ENCODE measurements around the gene LMO2. TPM values are rescaled to one million over a fixed set of nuclear protein-coding genes. Genes with fewer than 3 reads are reported as not detected.
"Not testable (repeated sequence)": the region's sequence is repeated elsewhere in the genome, so short reads cannot be mapped to it uniquely, and the experiment has no call there.

Gene LMO2
- total and polyA plus RNA-seq, 2 donors (not counting 3 experiments of a cell fraction or from before 2014, with no cell fraction given) = 60.4 to 66.8 TPM

DNA sequence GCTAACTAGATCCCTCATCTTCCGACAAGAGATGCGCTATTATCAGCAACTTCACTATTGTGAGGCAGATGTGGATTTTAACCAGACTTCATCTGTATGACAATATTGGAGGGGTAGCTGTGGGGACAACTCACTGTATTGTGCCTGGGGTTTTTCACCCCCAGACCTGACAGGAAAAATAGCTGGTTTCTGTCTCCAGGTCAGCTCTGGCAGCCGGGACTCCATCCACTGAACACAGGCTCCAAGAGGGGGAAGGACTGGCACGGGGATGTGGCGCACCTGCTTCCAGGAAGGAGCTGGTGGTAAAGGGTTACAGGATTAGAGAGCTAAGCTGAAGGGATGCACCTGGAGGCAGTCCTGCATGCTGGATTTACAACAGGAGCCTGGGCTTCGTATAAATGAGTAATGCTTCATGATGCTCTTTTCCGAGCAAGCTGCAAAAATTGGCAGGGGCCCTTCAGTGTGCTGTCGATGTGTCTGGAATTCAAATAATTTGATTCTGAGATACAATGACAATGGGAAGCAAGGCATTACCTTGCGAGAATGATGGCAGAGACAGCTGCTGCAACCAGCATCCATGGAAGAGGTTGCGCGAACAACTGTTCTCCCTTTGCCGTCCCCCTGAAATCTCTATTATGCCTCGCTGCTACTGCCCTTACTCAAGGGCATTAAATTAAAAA, 49.5 kb downstream of the LMO2 start:
- ChIA-PET POLR2A (interaction anchor here (0.6 kb wide), 1 partner anchor 17 kb away, joined by 3 read pairs; no protein-coding TSS in a partner anchor), CTCF (interaction anchor here (0.9 to 3.0 kb wide), 6 partner anchors 11 to 146 kb away, joined by 3 to 21 read pairs (median 9); no protein-coding TSS in a partner anchor)
- H3K36me3 ChIP-seq (ENCODE audit: control insufficient read depth in 2 of 2, extremely low read depth in 1 of 2, insufficient read depth in 2 of 2, low read length in 2 of 2) = no peaks in the 10 kb centered on the region
- no peak overlapping the region for H3K9ac ChIP-seq (replicated peaks; ENCODE audit: extremely low read depth, insufficient read depth, low read length)
- H4K20me1 ChIP-seq (replicated peaks; ENCODE audit: control insufficient read depth, extremely low read depth, insufficient read depth, low read length) = no peaks in the 10 kb centered on the region
- H3K4me1 ChIP-seq (ENCODE audit: control insufficient read depth, extremely low read depth, insufficient read depth, low read length) = no peaks in the 10 kb centered on the region
- no peaks in the 10 kb centered on the region for H3K9me1 ChIP-seq (replicated peaks; ENCODE audit: control insufficient read depth, extremely low read depth, insufficient read depth, low read length)
- no TSS peak for BruUV-seq (replicated peaks)
- FAIRE-seq (no peak), DNase-seq (ENCODE audit: low read depth, low spot score) (no peak)
- no peak overlapping the region for H3K4me2 ChIP-seq (ENCODE audit: insufficient read depth, low read length)
- H3K4me3 ChIP-seq (replicated peaks in 1 of 3; ENCODE audit: insufficient read depth in 1 of 3, low read depth in 1 of 3, low read length in 3 of 3) = no peak overlapping the region
- H2AFZ ChIP-seq (ENCODE audit: low read depth, low read length) = no peak overlapping the region
- dilution Hi-C loops (cut with MboI; ENCODE audit: extremely low pct_ligation_motif_present, low sequenced_read_pairs) (no loop called here), intact Hi-C loops (cut with micrococcal nuclease) (no loop called here)
- H3K79me2 ChIP-seq (ENCODE audit: control insufficient read depth, insufficient read depth, low read length) = no peaks in the 10 kb centered on the region
- no peak overlapping the region for H3K27ac ChIP-seq (ENCODE audit: insufficient read depth, low read depth, low read length)
- peaks cover 24 to 27% of the 10 kb centered on the region in 2 experiments for H3K27me3 ChIP-seq (ENCODE audit: control insufficient read depth in 2 of 2, insufficient read depth in 2 of 2, low read length in 2 of 2)
- TF ChIP-seq MYC (IDR thresholded peaks at IDR 0.05; ENCODE audit: low read depth, low read length) (no peak), POLR2A (IDR thresholded peaks at IDR 0.05; ENCODE audit: low read depth, low read length) (no peak)
- no peaks in the 10 kb centered on the region for H3K9me3 ChIP-seq (replicated peaks; ENCODE audit: control insufficient read depth, insufficient read depth, low read length)

DNA sequence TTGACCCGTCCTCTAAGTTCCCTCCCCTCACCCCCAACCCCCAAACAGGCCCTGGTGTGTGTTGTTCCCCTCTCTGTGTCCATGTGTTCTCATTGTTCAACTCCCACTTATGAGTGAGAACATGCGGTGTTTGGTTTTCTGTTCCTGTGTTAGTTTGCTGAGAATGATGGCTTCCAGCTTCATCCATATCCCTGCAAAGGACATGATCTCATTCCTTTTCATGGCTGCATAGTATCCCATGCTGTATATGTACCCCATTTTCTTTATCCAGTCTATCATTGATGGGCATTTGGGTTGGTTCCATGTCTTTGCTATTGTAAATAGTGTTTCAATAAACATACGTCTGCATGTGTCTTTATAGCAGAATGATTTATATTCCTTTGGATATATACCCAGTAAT, 53.6 kb downstream of the LMO2 start:
- H3K4me3 ChIP-seq (replicated peaks in 1 of 3; ENCODE audit: insufficient read depth in 1 of 3, low read depth in 1 of 3, low read length in 3 of 3); H3K9ac ChIP-seq (replicated peaks; ENCODE audit: extremely low read depth, insufficient read depth, low read length); H3K4me2 ChIP-seq (ENCODE audit: insufficient read depth, low read length); H3K9me3 ChIP-seq (replicated peaks; ENCODE audit: control insufficient read depth, insufficient read depth, low read length); H3K36me3 ChIP-seq (ENCODE audit: control insufficient read depth in 2 of 2, extremely low read depth in 1 of 2, insufficient read depth in 2 of 2, low read length in 2 of 2); H3K9me1 ChIP-seq (replicated peaks; ENCODE audit: control insufficient read depth, extremely low read depth, insufficient read depth, low read length); H4K20me1 ChIP-seq (replicated peaks; ENCODE audit: control insufficient read depth, extremely low read depth, insufficient read depth, low read length); FAIRE-seq; H2AFZ ChIP-seq (ENCODE audit: low read depth, low read length); H3K79me2 ChIP-seq (ENCODE audit: control insufficient read depth, insufficient read depth, low read length); H3K27ac ChIP-seq (ENCODE audit: insufficient read depth, low read depth, low read length); BruUV-seq (replicated peaks); intact Hi-C loops (cut with micrococcal nuclease); dilution Hi-C loops (cut with MboI; ENCODE audit: extremely low pct_ligation_motif_present, low sequenced_read_pairs); POLR2A ChIA-PET; H3K4me1 ChIP-seq (ENCODE audit: control insufficient read depth, extremely low read depth, insufficient read depth, low read length); DNase-seq (ENCODE audit: low read depth, low spot score): not testable (repeated sequence)
- peaks cover 17 to 20% of the 10 kb centered on the region in 2 experiments for H3K27me3 ChIP-seq (ENCODE audit: control insufficient read depth in 2 of 2, insufficient read depth in 2 of 2, low read length in 2 of 2)
- CTCF ChIA-PET = interaction anchor here (0.8 kb wide), 1 partner anchor 150 kb away, joined by 3 read pairs; no protein-coding TSS in a partner anchor

DNA sequence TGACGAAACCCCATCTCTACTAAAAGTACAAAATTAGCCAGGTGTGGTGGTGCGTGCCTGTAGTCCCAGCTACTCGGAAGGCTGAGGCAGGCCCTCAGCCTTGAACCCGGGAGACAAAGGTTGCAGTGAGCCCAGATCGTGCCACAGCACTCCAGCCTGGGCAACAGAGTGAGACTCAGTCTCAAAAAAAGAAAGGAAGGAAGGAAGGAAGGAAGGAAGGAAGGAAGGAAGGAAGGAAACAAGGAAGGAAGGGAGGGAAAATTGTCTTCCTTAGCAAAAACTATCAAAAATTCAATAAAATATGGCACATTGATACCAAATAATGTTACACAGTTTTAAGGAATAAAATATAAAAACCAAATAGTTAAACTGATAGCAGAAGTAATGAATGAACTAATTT, 54.5 kb downstream of the LMO2 start:
- H3K27me3 ChIP-seq (ENCODE audit: control insufficient read depth in 2 of 2, insufficient read depth in 2 of 2, low read length in 2 of 2) = peaks cover 16 to 17% of the 10 kb centered on the region in 2 experiments
- H3K4me3 ChIP-seq (replicated peaks in 1 of 3; ENCODE audit: insufficient read depth in 1 of 3, low read depth in 1 of 3, low read length in 3 of 3); H3K9me1 ChIP-seq (replicated peaks; ENCODE audit: control insufficient read depth, extremely low read depth, insufficient read depth, low read length); intact Hi-C loops (cut with micrococcal nuclease); H3K9ac ChIP-seq (replicated peaks; ENCODE audit: extremely low read depth, insufficient read depth, low read length); H3K4me1 ChIP-seq (ENCODE audit: control insufficient read depth, extremely low read depth, insufficient read depth, low read length); H3K27ac ChIP-seq (ENCODE audit: insufficient read depth, low read depth, low read length); DNase-seq (ENCODE audit: low read depth, low spot score); H3K9me3 ChIP-seq (replicated peaks; ENCODE audit: control insufficient read depth, insufficient read depth, low read length); FAIRE-seq; H3K79me2 ChIP-seq (ENCODE audit: control insufficient read depth, insufficient read depth, low read length); H3K4me2 ChIP-seq (ENCODE audit: insufficient read depth, low read length); POLR2A ChIA-PET; H3K36me3 ChIP-seq (ENCODE audit: control insufficient read depth in 2 of 2, extremely low read depth in 1 of 2, insufficient read depth in 2 of 2, low read length in 2 of 2); dilution Hi-C loops (cut with MboI; ENCODE audit: extremely low pct_ligation_motif_present, low sequenced_read_pairs); BruUV-seq (replicated peaks); H2AFZ ChIP-seq (ENCODE audit: low read depth, low read length); H4K20me1 ChIP-seq (replicated peaks; ENCODE audit: control insufficient read depth, extremely low read depth, insufficient read depth, low read length): not testable (repeated sequence)
- CTCF ChIA-PET = interaction anchor here (0.8 to 5.5 kb wide), 2 partner anchors 150 to 151 kb away, joined by 3 to 58 read pairs; no protein-coding TSS in a partner anchor

Data from endothelial cell of umbilical vein (primary cell).